SK-N-SH (cell line): ENCODE data around the gene HELB.

ENCODE experiments used
- CTCF ChIP-seq: fragments of 200-600 bp; sonication (generic); IDR thresholded peaks from 2 replicates; pipeline ENCODE4 v1.6.1; 2017; ENCODE audit warnings: antibody characterized with exemption, mild to moderate bottlenecking, moderate library complexity
- EP300 ChIP-seq, 2 experiments: IDR thresholded peaks; 2 replicates each; pipeline versions ENCODE4 v1.4.0 to v1.6.1; 2012; ENCODE audit warnings: borderline replicate concordance in 1 of 2, low read depth in 1 of 2, low read length in 1 of 2
- EZH2phosphoT487 ChIP-seq: fragments of 200-600 bp; sonication (generic); IDR thresholded peaks from 2 replicates; pipeline ENCODE4 v1.6.1; 2017; ENCODE audit warnings: low read depth, mixed run types, mild to moderate bottlenecking, antibody characterized with exemption, moderate library complexity, borderline replicate concordance
- GABPA ChIP-seq: IDR thresholded peaks from 2 replicates; pipeline ENCODE4 v1.4.0; 2012; ENCODE audit warnings: low read depth, mild to moderate bottlenecking
- MXI1 ChIP-seq: IDR thresholded peaks from 2 replicates; pipeline ENCODE4 v1.6.1; 2012; ENCODE audit warnings: mild to moderate bottlenecking, low read depth, low read length, improper control_type of control experiment
- NRF1 ChIP-seq: IDR thresholded peaks from 2 replicates; pipeline ENCODE4 v1.6.1; 2012; ENCODE audit warnings: low read depth, mild to moderate bottlenecking, low read length
- POLR2AphosphoS5 ChIP-seq: IDR thresholded peaks from 2 replicates; pipeline ENCODE4 v1.6.1; 2012; ENCODE audit warnings: low read depth, low read length
- REST ChIP-seq: IDR thresholded peaks from 2 replicates; pipeline ENCODE4 v1.6.1; 2012; ENCODE audit warnings: mild to moderate bottlenecking, low read depth, low read length, moderate library complexity
- RFX5 ChIP-seq: IDR thresholded peaks from 2 replicates; pipeline ENCODE4 v1.6.1; 2012; ENCODE audit warnings: mild to moderate bottlenecking, improper control_type of control experiment, low read length
- RXRA ChIP-seq: IDR thresholded peaks from 2 replicates; pipeline ENCODE4 v1.4.0; 2012; ENCODE audit warnings: low read depth, mild to moderate bottlenecking, borderline replicate concordance
- SIN3A ChIP-seq: IDR thresholded peaks from 2 replicates; pipeline ENCODE4 v1.6.1; 2012; ENCODE audit warnings: low read depth, mild to moderate bottlenecking, low read length, moderate library complexity, borderline replicate concordance
- TAF1 ChIP-seq: IDR thresholded peaks from 2 replicates; pipeline ENCODE4 v1.6.1; 2012; ENCODE audit warnings: low read depth, mild to moderate bottlenecking, low read length, moderate library complexity, borderline replicate concordance
- USF2 ChIP-seq: fragments of 150-350 bp; IDR thresholded peaks from 2 replicates; pipeline ENCODE4 v1.6.1; 2017; ENCODE audit warnings: antibody characterized with exemption, low read length, low read depth, borderline replicate concordance

GRCh38 chr12:66252771-66253170 lies 49.5 kb upstream of the HELB start:
- no peak for TF ChIP-seq CTCF
- no peak for TF ChIP-seq GABPA
- no peak for TF ChIP-seq TAF1
- no peak for TF ChIP-seq EP300 (IDR thresholded peaks at IDR 0.05; ENCODE audit: borderline replicate concordance in 1 of 2, low read depth in 1 of 2, low read length in 1 of 2)
- TF ChIP-seq RXRA: no peak
- no peak for TF ChIP-seq POLR2AphosphoS5
- TF ChIP-seq USF2: no peak
- TF ChIP-seq SIN3A: no peak
- no peak for TF ChIP-seq REST
- TF ChIP-seq EZH2phosphoT487: no peak
- no peak for TF ChIP-seq RFX5
- TF ChIP-seq MXI1: no peak
- no peak for TF ChIP-seq NRF1
